HG02840 (cell line): ENCODE data around the gene ZC3H15.
A peak's percentile ranks its signal among the peaks of the same experiment; 100 is the strongest.
"Not testable (repeated sequence)": the region's sequence is repeated elsewhere in the genome, so short reads cannot be mapped to it uniquely, and the experiment has no call there.

ENCODE experiments used
- ATAC-seq: cut with Tn5 transposase; IDR thresholded peaks from one replicate; pipeline ENCODE4 v1.9.1; 2021; ENCODE audit warnings: mild to moderate bottlenecking, moderate library complexity, moderate number of reproducible peaks; ENCODE audit not compliant: unreplicated experiment, low FRiP score

ZC3H15 gene

GRCh38 chr2:186485871-186486650 lies at the start of gene ZC3H15:
Gene ZC3H15, plus strand, starts transcription at chr2:186486260. Its CDS starts 123 bp downstream, at chr2:186486383.
- ATAC-seq, result peak; percentile 88

- no peak for ATAC-seq
Measured at GRCh38 chr2:186437719-186438118, 48.3 kb upstream of the ZC3H15 start.

- ATAC-seq, result not testable (repeated sequence)
Measured at GRCh38 chr2:186439673-186440095, 46.4 kb upstream of the ZC3H15 start.

- no peak for ATAC-seq
Measured at GRCh38 chr2:186440506-186440905, 45.6 kb upstream of the ZC3H15 start.

GRCh38 chr2:186442885-186443284 lies 43.2 kb upstream of the ZC3H15 start:
- no peak for ATAC-seq

GRCh38 chr2:186443851-186444250 lies 42.2 kb upstream of the ZC3H15 start:
- no peak for ATAC-seq

GRCh38 chr2:186445506-186445905 lies 40.6 kb upstream of the ZC3H15 start:
- ATAC-seq, result no peak

GRCh38 chr2:186455613-186456012 lies 30.4 kb upstream of the ZC3H15 start:
- ATAC-seq, result no peak

- no peak for ATAC-seq
Measured at GRCh38 chr2:186456941-186457340, 29.1 kb upstream of the ZC3H15 start.

- no peak for ATAC-seq
Measured at GRCh38 chr2:186457908-186458307, 28.2 kb upstream of the ZC3H15 start.

- ATAC-seq, result no peak
Measured at GRCh38 chr2:186459009-186459408, 27.1 kb upstream of the ZC3H15 start.

- no peak for ATAC-seq
Measured at GRCh38 chr2:186460465-186460864, 25.6 kb upstream of the ZC3H15 start.

GRCh38 chr2:186466743-186467142 lies 19.3 kb upstream of the ZC3H15 start:
- no peak for ATAC-seq

- no peak for ATAC-seq
Measured at GRCh38 chr2:186467421-186467820, 18.6 kb upstream of the ZC3H15 start.

GRCh38 chr2:186472722-186473493 lies 13.2 kb upstream of the ZC3H15 start:
- ATAC-seq, result not testable (repeated sequence)

- not testable (repeated sequence) for ATAC-seq
Measured at GRCh38 chr2:186474239-186474638, 11.8 kb upstream of the ZC3H15 start.

GRCh38 chr2:186477790-186478189 lies 8.3 kb upstream of the ZC3H15 start:
- ATAC-seq, result no peak

GRCh38 chr2:186480991-186481390 lies 5.1 kb upstream of the ZC3H15 start:
- ATAC-seq, result no peak

GRCh38 chr2:186484062-186484735 lies 1.9 kb upstream of the ZC3H15 start:
- no peak for ATAC-seq

GRCh38 chr2:186485576-186485870 lies 537 bp upstream of the ZC3H15 start:
- no peak for ATAC-seq
